ENCODE measurements around the gene ASB14.

- TF ChIP-seq, protein P1, sequence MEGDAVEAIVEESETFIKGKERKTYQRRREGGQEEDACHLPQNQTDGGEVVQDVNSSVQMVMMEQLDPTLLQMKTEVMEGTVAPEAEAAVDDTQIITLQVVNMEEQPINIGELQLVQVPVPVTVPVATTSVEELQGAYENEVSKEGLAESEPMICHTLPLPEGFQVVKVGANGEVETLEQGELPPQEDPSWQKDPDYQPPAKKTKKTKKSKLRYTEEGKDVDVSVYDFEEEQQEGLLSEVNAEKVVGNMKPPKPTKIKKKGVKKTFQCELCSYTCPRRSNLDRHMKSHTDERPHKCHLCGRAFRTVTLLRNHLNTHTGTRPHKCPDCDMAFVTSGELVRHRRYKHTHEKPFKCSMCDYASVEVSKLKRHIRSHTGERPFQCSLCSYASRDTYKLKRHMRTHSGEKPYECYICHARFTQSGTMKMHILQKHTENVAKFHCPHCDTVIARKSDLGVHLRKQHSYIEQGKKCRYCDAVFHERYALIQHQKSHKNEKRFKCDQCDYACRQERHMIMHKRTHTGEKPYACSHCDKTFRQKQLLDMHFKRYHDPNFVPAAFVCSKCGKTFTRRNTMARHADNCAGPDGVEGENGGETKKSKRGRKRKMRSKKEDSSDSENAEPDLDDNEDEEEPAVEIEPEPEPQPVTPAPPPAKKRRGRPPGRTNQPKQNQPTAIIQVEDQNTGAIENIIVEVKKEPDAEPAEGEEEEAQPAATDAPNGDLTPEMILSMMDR (IDR thresholded peaks at IDR 0.05 in 4 of 5, conservative IDR thresholded peaks at IDR 0.05 in 1 of 5): no peak
- TF ChIP-seq POLR2A (IDR thresholded peaks at IDR 0.05): no peak
Measured at GRCh38 chr3:57298041-57298440, 5.6 kb upstream of the ASB14 start.
